HCT116 (cell line): ENCODE results near the gene DAO. TPM values are rescaled to one million over a fixed set of nuclear protein-coding genes. Genes with fewer than 3 reads are reported as not detected.

ENCODE experiments used
- ATAC-seq: fragments of 200-7000 bp; cut with Tn5 transposase; 2 replicates; pipeline ENCODE4 v1.9.1; 2020; ENCODE audit warnings: mild to moderate bottlenecking, moderate library complexity
- BruUV-seq: library from RNA; stranded (reverse); fragments of 400-500 nt; replicated peaks from 2 replicates; lab custom pipeline; 2021; lab: Mats Ljungman, UMichigan
- CTCF ChIA-PET: fragments of 300-600 bp; sonication (Branson Sonifier 250); formaldehyde crosslinking; loops from one replicate; lab custom pipeline; 2021; ENCODE audit warnings: antibody characterized with exemption; lab: Charles Lee
- POLR2A ChIA-PET: fragments of 300-600, 350-600 bp; sonication (Branson Sonifier 250); formaldehyde crosslinking; loops from one replicate; lab custom pipeline; 2021; ENCODE audit warnings: antibody characterized with exemption; lab: Charles Lee
- RAD21 ChIA-PET, 2 experiments: fragments of 300-600 bp; sonication (Branson Sonifier 250); formaldehyde crosslinking; loops; one replicate each; lab custom pipeline; 2023; ENCODE audit warnings: low total read pairs in 2 of 2; ENCODE audit not compliant: uncharacterized antibody in 2 of 2, unreplicated experiment in 2 of 2, low non-redundant PET in 1 of 2; lab: Charles Lee
- DNase-seq: peaks from one replicate; pipeline ENCODE4 v3.0.0-alpha.2; 2010; ENCODE audit warnings: low read depth, low spot score
- H2AFZ ChIP-seq: fragments of 200-600 bp; shearing (Covaris generic), sonication (generic); 2 replicates; pipeline ENCODE4 v1.6.1; 2017; ENCODE audit warnings: low read depth, mixed run types, mixed read lengths, antibody characterized with exemption, low read length; ENCODE audit not compliant: poor library complexity, severe bottlenecking
- H3K27ac ChIP-seq: 2 replicates; pipeline ENCODE4 v1.5.1; 2012; ENCODE audit warnings: low read depth, low read length
- H3K27me3 ChIP-seq: fragments of 200-600 bp; sonication (generic); 2 replicates; pipeline ENCODE4 v1.6.1; 2016; ENCODE audit warnings: mixed run types, low read length, mixed read lengths; ENCODE audit not compliant: insufficient read depth
- H3K36me3 ChIP-seq, 2 experiments: fragments of 200-500 bp in 1 of 2; fragments of 200-600 bp in 1 of 2; sonication (Bioruptor generic) in 1 of 2; sonication (generic) in 1 of 2; 2 replicates each; pipeline versions ENCODE4 v1.5.1 to v1.6.1; 2014 to 2016; ENCODE audit warnings: low read length in 2 of 2, inconsistent platforms in 1 of 2, mixed read lengths in 1 of 2, mixed run types in 1 of 2; ENCODE audit not compliant: insufficient read depth in 2 of 2, control insufficient read depth in 1 of 2
- H3K4me1 ChIP-seq, 2 experiments: fragments of 200-600 bp in 1 of 2; sonication (generic) in 1 of 2; 2 replicates each; pipeline versions ENCODE4 v1.5.1 to v1.6.1; 2012 to 2017; ENCODE audit warnings: low read length in 2 of 2, inconsistent platforms in 1 of 2, mild to moderate bottlenecking in 1 of 2, mixed read lengths in 1 of 2, mixed run types in 1 of 2, moderate library complexity in 1 of 2; ENCODE audit not compliant: insufficient read depth in 2 of 2, control insufficient read depth in 1 of 2
- H3K4me2 ChIP-seq: fragments of 200-600 bp; sonication (generic); 2 replicates; pipeline ENCODE4 v1.6.1; 2017; ENCODE audit warnings: mixed run types, low read length, mixed read lengths
- H3K4me3 ChIP-seq, 2 experiments: fragments of 200-600 bp in 1 of 2; sonication (generic) in 1 of 2; replicated peaks in 1 of 2; 2 replicates each; pipeline ENCODE4 v1.5.1; 2011 to 2016; ENCODE audit warnings: low read length in 2 of 2, control low read depth in 1 of 2, low read depth in 1 of 2, mild to moderate bottlenecking in 1 of 2, mixed read lengths in 1 of 2, mixed run types in 1 of 2
- H3K79me2 ChIP-seq: fragments of 200-600 bp; sonication (generic); 2 replicates; pipeline ENCODE4 v1.6.1; 2017; ENCODE audit warnings: mild to moderate bottlenecking, mixed run types, low read length, moderate library complexity, mixed read lengths; ENCODE audit not compliant: insufficient read depth
- H3K9ac ChIP-seq: fragments of 200-600 bp; sonication (generic); 2 replicates; pipeline ENCODE4 v1.6.1; 2016; ENCODE audit warnings: low read length, mixed read lengths
- H3K9me2 ChIP-seq: fragments of 200-600 bp; sonication (generic), shearing (Covaris generic); 2 replicates; pipeline ENCODE4 v1.6.1; 2017; ENCODE audit warnings: mixed run types, mild to moderate bottlenecking, moderate library complexity; ENCODE audit not compliant: insufficient read depth
- H3K9me3 ChIP-seq, 2 experiments: fragments of 200-500 bp in 1 of 2; fragments of 200-600 bp in 1 of 2; sonication (Bioruptor generic) in 1 of 2; sonication (generic) in 1 of 2; 2 replicates each; pipeline ENCODE4 v1.6.1; 2014 to 2017; ENCODE audit warnings: low read length in 2 of 2, mixed read lengths in 2 of 2, inconsistent platforms in 1 of 2, low read depth in 1 of 2, mild to moderate bottlenecking in 1 of 2, mixed run types in 1 of 2, moderate library complexity in 1 of 2; ENCODE audit not compliant: control insufficient read depth in 1 of 2, insufficient read depth in 1 of 2
- H4K20me1 ChIP-seq: fragments of 200-600 bp; sonication (generic), shearing (Covaris generic); 2 replicates; pipeline ENCODE4 v1.6.1; 2017; ENCODE audit warnings: mixed run types, mild to moderate bottlenecking, moderate library complexity; ENCODE audit not compliant: insufficient read depth
- CBX3 ChIP-seq: IDR thresholded peaks from 2 replicates; pipeline ENCODE4 v1.6.1; 2012; ENCODE audit warnings: low read depth
- CEBPB ChIP-seq: IDR thresholded peaks from 2 replicates; pipeline ENCODE4 v1.6.1; 2012; ENCODE audit warnings: low read depth
- CTCF ChIP-seq, 3 experiments: fragments of 200-600 bp in 1 of 3; sonication (generic) in 1 of 3; IDR thresholded peaks in 2 of 3; conservative IDR thresholded peaks in 1 of 3; 2 replicates each; pipeline ENCODE4 v1.5.1; 2012 to 2017; ENCODE audit warnings: low read depth in 2 of 3, low read length in 2 of 3, antibody characterized with exemption in 1 of 3, borderline replicate concordance in 1 of 3, control low read depth in 1 of 3, mild to moderate bottlenecking in 1 of 3, mixed read lengths in 1 of 3, mixed run types in 1 of 3, moderate library complexity in 1 of 3; ENCODE audit not compliant: insufficient read depth in 1 of 3
- EZH2 ChIP-seq: fragments of 200-600 bp; sonication (generic); IDR thresholded peaks from 2 replicates; pipeline ENCODE4 v1.6.1; 2017; ENCODE audit warnings: antibody characterized with exemption, mixed run types
- FOSL1 ChIP-seq: IDR thresholded peaks from 2 replicates; pipeline ENCODE4 v1.6.1; 2012; ENCODE audit warnings: low read depth
- JUND ChIP-seq: IDR thresholded peaks from 2 replicates; pipeline ENCODE4 v1.6.1; 2012
- MAX ChIP-seq: IDR thresholded peaks from 2 replicates; pipeline ENCODE4 v1.6.1; 2012
- POLR2A ChIP-seq: IDR thresholded peaks from 2 replicates; pipeline ENCODE4 v1.7.0; 2011; ENCODE audit warnings: borderline replicate concordance; ENCODE audit not compliant: insufficient read depth, insufficient read length; ENCODE audit errors: extremely low read depth
- POLR2AphosphoS5 ChIP-seq: IDR thresholded peaks from 2 replicates; pipeline ENCODE4 v1.6.1; 2011; ENCODE audit warnings: mild to moderate bottlenecking, low read depth, low read length, moderate library complexity
- RAD21 ChIP-seq: IDR thresholded peaks from 2 replicates; pipeline ENCODE4 v1.6.1; 2012; ENCODE audit warnings: low read depth, mild to moderate bottlenecking
- SP1 ChIP-seq: IDR thresholded peaks from 2 replicates; pipeline ENCODE4 v1.6.1; 2012; ENCODE audit warnings: low read depth
- TCF7L2 ChIP-seq: IDR thresholded peaks from 2 replicates; pipeline ENCODE4 v1.7.0; 2011; ENCODE audit warnings: borderline replicate concordance, inconsistent platforms; ENCODE audit not compliant: insufficient read depth, insufficient read length; ENCODE audit errors: extremely low read depth
- YY1 ChIP-seq: IDR thresholded peaks from 2 replicates; pipeline ENCODE4 v1.6.1; 2011; ENCODE audit warnings: low read length, low read depth, moderate library complexity, mild to moderate bottlenecking; ENCODE audit not compliant: insufficient replicate concordance; ENCODE audit errors: extremely low read depth
- ZBTB33 ChIP-seq: IDR thresholded peaks from 2 replicates; pipeline ENCODE4 v1.6.1; 2011; ENCODE audit warnings: mild to moderate bottlenecking, low read length, moderate library complexity; ENCODE audit not compliant: insufficient replicate concordance; ENCODE audit errors: extremely low read depth
- ZFX ChIP-seq: fragments of 450-650 bp; IDR thresholded peaks from 2 replicates; pipeline ENCODE4 v1.6.1; 2017
- ZNF274 ChIP-seq: fragments of 200-500 bp; sonication (Bioruptor generic); IDR thresholded peaks from 2 replicates; pipeline ENCODE4 v1.6.1; 2014; ENCODE audit warnings: mild to moderate bottlenecking, low read depth, low read length, inconsistent platforms
- intact Hi-C: fragments of 100-400 bp; cut with micrococcal nuclease; formaldehyde crosslinking; loops from 2 replicates; pipeline ENCODE4 v1.10.0; 2022
- total RNA-seq: library from RNA; stranded (reverse); gene quantifications from one replicate; pipeline ENCODE4 v1.2.1, GENCODE V29; 2021; ENCODE audit not compliant: unreplicated experiment
- TF ChIP-seq, protein P1 (sequence below): IDR thresholded peaks from 2 replicates; pipeline ENCODE4 v1.6.1; 2012; ENCODE audit warnings: low read depth

DAO gene
- total RNA-seq, 1 experiment from 2014 or later, result not detected

DNA sequence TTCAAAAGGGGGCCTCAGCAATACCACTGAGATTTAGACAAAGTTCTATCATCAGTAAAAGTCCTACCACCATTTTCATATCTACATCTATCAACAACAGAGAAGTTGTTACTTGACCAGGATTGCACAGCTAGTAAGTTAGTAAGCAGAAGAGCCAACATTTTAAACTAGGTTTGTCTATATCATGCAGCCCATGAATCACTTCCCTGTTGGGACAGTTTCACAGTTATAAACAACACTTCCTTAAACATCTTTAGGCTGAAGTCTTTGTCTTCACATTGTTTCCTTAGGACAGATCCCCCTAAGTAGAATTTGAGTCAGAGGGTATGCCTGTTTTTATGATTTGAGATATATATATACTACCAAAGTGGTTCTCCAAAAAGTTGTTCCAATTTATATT lies 68.5 kb downstream of the DAO start:
- ChIA-PET CTCF (no interaction called here), POLR2A (no interaction called here), RAD21 (no interaction called here)
- TF ChIP-seq JUND (no peak), MAX (no peak), CTCF (IDR thresholded peaks at IDR 0.05 in 2 of 3, conservative IDR thresholded peaks at IDR 0.05 in 1 of 3; ENCODE audit: borderline replicate concordance in 1 of 3, insufficient read depth in 1 of 3, low read depth in 2 of 3, low read length in 2 of 3) (no peak), YY1 (no peak), POLR2A (no peak), ZNF274 (no peak), POLR2AphosphoS5 (no peak), CBX3 (no peak), ZFX (no peak), CEBPB (no peak), EZH2 (no peak), TCF7L2 (no peak), FOSL1 (no peak), SP1 (no peak), RAD21 (no peak), ZBTB33 (no peak)
- TF ChIP-seq, protein P1, sequence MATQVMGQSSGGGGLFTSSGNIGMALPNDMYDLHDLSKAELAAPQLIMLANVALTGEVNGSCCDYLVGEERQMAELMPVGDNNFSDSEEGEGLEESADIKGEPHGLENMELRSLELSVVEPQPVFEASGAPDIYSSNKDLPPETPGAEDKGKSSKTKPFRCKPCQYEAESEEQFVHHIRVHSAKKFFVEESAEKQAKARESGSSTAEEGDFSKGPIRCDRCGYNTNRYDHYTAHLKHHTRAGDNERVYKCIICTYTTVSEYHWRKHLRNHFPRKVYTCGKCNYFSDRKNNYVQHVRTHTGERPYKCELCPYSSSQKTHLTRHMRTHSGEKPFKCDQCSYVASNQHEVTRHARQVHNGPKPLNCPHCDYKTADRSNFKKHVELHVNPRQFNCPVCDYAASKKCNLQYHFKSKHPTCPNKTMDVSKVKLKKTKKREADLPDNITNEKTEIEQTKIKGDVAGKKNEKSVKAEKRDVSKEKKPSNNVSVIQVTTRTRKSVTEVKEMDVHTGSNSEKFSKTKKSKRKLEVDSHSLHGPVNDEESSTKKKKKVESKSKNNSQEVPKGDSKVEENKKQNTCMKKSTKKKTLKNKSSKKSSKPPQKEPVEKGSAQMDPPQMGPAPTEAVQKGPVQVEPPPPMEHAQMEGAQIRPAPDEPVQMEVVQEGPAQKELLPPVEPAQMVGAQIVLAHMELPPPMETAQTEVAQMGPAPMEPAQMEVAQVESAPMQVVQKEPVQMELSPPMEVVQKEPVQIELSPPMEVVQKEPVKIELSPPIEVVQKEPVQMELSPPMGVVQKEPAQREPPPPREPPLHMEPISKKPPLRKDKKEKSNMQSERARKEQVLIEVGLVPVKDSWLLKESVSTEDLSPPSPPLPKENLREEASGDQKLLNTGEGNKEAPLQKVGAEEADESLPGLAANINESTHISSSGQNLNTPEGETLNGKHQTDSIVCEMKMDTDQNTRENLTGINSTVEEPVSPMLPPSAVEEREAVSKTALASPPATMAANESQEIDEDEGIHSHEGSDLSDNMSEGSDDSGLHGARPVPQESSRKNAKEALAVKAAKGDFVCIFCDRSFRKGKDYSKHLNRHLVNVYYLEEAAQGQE, result no peak
- no peaks in the 10 kb centered on the region for H3K27me3 ChIP-seq
- H3K9ac ChIP-seq, result no peak overlapping the region
- no peaks in the 10 kb centered on the region for H3K9me3 ChIP-seq
- H4K20me1 ChIP-seq, result no peaks in the 10 kb centered on the region
- H3K36me3 ChIP-seq, result no peaks in the 10 kb centered on the region
- no peaks in the 10 kb centered on the region for H3K9me2 ChIP-seq
- no peak overlapping the region for H3K4me3 ChIP-seq
- no peak overlapping the region for H3K27ac ChIP-seq
- DNase-seq (no peak), ATAC-seq (no peak)
- intact Hi-C loops, result no loop called here
- H2AFZ ChIP-seq, result no peak overlapping the region
- BruUV-seq, result no TSS peak
- no peaks in the 10 kb centered on the region for H3K79me2 ChIP-seq
- H3K4me1 ChIP-seq, result peaks cover 0 to 9% of the 10 kb centered on the region in 2 experiments; a peak in 2 of 4 replicates
- no peak overlapping the region for H3K4me2 ChIP-seq
